ENCODE data around the gene PLLP.
"Not testable (repeated sequence)": the region's sequence is repeated elsewhere in the genome, so short reads cannot be mapped to it uniquely, and the experiment has no call there.

The PLLP gene

DNA sequence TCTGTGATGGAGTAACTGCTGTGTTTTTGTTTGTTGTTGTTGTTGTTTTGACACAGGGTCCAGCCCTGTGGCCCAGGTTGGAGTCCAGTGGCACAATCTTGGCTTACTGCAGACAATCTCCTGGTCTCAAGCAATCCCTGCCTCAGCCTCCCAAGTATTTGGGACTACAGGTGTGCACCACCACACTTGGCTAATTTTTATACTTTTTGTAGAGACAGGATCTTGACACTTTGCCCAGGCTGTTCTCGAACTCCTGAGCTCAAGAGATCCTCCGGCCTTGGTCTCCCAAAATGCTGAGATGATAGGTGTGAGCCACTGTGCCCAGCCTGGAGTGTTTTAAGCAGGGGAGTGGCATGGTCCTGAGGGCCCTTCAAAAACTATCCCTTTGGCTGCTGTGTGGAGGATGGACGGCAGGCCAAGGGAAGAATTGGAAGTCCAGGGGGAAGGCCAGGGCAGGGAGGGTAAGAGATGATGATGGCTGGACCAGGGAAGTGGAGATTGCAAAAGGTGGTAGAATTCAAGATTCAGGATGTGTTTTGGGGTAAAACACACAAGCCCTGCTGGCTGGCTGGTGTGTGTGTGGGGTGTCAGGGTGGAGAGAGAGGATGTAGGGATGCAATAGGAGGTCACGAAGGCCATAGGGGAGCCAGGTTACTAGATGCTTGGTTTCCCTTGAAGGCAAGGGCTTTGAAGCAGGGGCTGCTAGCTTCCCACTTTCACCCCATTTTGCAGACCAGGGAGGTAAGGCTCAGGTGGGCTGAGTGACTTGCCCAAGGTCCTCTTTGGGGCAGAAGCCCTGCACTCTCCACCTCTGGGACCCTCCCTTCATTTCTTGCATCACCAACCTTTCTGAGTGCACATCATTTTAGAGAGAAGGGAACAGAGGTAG lies 18.8 kb upstream of the PLLP start:
- no peak for DNase-seq (ENCODE audit: low read depth in 3 of 3)

DNA sequence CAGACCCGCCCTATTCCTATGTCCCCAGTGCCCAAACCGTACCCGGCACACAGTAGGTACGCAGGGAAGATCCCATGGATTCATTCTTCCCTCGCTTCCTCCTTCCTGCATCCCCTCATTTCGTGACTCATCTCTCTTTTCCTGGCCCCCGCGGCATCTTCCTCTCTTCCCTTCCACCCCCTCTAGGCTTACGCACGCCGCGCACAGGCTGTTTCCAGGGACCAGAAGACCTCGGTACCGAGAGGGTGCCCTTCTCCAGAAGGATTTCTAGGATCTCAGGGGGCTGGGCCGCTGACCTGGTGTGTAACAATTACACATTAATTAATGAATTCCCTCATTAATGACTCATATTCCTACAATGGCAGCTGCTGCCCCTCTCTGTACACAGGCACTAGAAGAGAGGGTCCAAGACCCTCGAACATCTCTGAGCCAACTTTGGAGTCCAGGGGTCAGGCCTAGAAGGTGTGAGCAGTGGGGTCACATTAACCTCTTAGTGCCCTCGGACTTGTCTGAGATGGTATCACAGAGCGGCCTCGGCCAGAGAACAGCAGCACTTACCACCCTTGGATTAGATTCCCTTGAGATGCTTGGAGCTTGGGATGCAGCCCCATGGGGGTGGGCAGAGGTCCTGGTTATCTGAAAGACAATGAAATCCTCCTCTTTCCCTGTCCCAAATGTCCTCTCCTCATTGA lies 16.8 kb upstream of the PLLP start:
- DNase-seq (ENCODE audit: low read depth in 3 of 3), result no peak

DNA sequence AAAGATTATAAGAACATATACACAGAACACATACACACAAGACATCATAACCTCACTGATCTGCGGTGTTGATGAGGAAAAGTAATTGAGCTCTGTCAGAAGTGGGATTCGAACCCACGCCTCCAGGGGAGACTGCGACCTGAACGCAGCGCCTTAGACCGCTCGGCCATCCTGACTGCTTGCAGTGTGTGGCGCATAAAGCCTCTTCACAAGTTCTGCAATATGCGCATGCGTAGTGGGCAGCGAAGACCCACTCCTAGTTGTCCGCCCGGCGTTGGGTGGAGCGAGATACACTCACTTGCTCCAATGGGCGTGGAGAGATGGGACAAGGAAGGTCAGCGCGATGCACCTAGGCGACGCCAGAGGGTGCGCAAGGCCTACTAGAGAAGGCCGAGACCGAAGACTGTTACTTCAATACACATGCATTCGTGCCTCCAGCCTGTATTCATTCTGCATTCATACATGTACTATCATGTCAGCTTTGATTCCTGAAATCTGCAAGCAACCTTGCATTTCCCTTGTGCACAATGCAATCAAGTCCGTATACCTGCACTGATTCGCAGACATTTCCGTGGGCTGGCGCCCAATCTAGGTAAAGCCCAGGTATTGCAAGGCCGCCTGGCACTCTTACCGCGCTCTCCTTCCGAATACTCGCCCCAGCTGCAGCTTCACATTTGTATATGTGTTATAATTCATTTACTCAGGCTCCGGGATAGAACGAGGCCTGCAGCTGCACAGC lies 16.1 kb upstream of the PLLP start:
- DNase-seq (ENCODE audit: low read depth in 3 of 3), result peak; percentile 97 to 98 (median 98)

DNA sequence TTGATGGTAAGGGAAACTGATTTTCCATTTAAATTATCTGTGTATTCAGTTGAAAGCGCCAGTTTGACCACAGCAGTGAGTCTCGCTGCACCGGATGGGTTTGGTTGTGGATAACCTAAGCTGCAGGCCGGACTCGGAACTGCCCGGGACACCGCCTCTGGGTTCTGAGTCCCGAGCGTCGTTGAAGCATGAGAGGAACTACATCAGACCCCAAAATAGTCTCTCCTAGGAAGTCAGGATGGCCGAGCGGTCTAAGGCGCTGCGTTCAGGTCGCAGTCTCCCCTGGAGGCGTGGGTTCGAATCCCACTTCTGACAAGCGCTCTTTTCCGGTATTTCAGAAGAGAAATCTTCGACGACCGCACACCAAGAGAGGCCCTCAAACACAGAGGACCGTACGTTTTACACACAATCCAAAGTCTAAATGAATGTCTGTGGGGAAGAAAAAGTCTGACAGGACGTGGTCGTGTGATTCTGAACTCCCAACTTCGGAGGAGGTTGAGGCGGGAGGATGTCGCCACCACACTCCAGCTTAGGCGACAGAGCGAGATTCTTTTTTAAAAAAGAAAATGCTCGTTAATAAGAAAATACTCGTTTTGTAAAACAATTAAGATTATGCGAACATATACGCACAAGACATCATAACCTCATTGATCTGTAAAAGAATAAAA lies 15.4 kb upstream of the PLLP start:
- peak; percentile 69 to 75 (median 71) for DNase-seq (ENCODE audit: low read depth in 3 of 3)

DNA sequence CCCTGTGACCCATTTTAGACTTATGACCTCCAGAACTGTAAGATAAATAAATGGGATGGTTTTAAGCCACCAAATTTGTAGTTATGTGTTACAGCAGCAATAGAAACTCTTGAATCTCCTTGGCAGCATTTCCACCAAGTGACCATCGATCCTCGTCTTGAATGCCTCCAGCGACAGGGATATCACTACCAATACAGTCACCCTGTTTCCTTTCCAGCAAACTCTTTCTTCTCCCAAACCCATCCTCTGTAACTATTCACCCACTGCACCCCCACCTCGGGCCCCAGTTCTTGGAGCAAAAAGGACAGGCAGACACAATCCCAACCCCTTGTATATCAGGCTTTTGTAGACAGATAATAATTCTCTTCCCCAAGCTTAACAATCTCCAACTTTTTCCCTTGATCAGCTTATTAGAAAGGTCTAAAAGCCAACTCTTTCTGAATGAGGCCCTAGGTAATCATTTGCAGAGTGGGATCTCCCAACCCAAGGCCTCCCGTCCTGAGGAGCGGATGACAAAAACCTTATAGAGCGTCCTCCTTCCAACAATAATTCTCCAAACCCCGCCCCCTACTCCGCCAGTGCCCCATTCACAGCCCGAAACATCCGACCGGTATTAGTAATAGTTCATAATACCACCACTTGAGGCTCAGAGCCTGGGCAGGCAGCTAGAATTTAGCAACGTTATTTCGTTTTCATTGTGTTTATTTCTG lies 14.7 kb upstream of the PLLP start:
- peak in 2 of 3 experiments; percentile 14 to 27 for DNase-seq (ENCODE audit: low read depth in 3 of 3)

DNA sequence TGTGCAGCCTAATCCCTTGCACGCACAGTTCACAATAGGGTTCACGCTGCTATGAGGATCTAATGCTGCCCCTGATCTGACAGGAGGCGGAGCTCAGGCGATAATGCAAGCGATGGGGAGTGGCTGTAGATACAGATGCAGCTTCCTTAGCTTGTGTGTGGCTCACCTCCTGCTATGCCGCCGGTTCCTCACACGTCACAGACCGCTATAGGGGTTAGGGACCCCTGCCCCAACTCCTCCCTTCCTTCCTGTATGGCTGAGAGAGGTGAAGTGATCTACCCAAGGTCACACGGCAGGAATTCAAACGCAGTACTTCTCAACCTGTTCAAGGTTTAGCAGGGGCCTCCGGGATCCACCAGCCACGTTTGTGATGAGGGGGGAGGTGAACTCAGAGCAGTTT lies 13.4 kb upstream of the PLLP start:
- DNase-seq (ENCODE audit: low read depth in 3 of 3), result peak in 1 of 3 experiments; percentile 16

DNA sequence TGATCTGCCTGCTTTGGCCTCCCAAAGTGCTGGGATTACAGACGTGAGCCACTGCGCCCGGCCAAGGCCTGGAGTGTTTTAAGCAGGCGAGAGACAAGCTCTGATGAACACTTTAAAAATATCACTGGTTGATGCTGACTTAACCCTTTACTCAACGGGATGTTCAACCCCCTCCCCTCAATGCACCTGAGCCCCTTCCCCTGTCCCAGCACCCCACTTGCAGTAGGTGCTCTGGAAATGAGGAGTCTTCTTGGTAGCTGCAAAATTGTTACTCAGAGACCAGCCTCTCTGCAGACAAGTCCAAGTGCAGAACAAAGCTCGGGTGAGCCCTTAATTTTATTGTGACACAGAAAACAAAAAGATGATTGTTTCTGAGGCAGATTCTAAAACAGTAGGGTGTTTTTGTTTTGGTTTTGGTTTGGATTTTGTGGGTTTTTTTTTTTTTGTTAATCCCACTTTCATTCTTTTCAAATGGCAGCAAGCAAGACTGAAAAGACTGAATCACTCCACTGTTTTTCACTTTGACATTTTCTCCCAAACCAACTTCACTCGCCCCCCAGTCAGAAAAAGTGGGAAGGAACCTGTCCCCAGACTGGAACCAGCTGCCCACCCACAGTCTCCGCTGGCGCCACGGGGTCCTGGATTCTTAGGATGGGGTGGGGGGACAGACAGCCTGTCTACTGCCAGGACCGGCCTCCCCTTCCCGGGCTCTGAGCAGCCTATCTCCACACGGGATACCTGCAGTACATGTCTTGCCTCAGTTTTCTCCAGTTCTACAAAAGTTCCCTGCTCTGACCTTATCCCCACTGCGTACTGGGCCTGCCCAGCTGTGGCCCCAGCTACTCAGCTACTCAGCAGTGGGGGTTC lies 5.2 kb upstream of the PLLP start:
- no peak for DNase-seq (ENCODE audit: low read depth in 3 of 3)

DNA sequence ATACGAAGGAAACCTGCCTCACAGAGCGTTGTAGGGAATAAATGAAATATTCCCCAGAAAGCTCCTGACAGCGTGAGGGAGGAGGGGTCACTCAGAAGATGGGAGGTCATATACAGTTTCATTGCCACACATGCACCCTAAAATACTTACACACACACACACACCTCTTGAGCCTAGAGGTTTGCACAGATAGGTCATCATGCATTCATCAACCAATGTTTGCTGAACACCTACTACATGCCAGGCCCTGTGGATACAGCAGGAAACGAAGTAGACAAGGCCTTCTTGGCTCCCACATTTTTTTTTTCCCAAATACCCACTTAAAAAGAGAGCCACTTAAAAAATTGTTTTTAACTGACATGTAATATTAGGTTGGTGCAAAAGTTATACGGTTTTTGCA lies 907 bp upstream of the PLLP start:
- no peak for DNase-seq (ENCODE audit: low read depth in 3 of 3)

DNA sequence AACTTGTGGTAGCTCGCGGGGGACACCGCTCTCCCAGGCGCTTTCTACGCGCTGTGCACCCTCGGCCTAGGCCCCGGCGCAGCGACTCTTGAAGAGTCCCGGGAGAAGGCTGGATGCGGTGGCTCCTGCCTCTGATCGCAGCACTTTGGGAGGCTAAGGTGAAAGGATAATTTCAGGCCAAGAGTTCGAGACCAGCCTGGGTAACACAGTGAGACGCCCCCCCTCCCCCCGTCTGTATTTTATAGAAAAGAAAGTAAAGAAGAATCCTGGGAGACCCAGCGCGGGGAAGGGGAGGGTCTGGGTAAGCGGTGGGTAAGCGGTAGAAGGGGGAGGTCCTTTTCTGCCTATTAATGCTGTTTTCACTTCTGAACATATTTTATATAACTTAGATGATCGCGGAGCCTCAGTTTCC lies 486 bp upstream of the PLLP start:
- DNase-seq (ENCODE audit: low read depth in 3 of 3), result no peak

DNA sequence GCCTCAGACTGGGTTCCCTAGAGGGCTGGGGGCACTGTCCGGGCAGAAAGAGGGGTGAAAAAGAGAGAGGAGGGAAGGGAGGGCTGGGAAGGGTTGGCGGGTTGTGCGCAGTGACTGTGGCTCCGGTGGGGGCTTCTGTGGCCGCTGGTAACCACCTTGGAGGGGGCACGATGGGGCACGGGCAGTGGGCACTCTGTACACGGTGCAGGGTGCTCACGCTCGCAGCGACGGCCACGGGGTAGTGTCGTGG lies 588 bp downstream of the PLLP start:
- no peak for DNase-seq (ENCODE audit: low read depth in 3 of 3)

DNA sequence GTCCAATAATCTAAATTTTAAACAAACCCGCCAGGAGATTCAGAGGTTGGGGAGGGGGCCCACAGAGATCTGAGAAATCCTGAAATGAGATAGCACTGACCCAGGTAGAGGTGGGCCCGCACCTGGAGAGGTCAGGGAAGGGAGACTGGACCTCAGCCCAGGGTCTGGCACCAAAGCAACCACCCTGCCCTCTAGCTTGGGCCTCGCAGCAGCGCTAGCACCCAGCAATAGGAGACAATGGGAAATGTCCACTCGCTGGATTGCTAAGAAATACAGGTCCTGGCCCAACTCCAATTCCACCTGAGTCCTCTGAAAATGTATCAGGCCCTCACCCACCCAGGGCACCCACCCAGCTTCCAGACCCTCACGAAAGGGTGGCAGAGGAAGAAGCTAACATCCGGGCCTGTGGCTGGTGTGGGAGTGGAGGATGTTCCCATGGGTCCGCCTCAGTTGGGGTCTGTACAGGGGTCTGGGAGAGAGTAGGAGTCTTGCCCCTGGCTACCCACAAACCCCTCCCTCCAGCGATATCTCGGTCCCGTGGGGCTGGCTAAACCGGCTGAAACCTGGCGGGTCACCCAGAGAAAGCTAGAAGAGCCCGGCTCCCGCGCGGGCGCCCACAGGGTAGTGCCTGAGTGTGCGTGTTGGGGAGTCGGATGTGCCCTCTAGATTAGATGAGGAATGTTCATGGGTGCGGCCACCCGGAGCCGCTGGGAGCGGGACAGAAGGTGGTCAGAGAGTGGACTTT lies 1.1 kb downstream of the PLLP start:
- no peak for DNase-seq (ENCODE audit: low read depth in 3 of 3)

DNA sequence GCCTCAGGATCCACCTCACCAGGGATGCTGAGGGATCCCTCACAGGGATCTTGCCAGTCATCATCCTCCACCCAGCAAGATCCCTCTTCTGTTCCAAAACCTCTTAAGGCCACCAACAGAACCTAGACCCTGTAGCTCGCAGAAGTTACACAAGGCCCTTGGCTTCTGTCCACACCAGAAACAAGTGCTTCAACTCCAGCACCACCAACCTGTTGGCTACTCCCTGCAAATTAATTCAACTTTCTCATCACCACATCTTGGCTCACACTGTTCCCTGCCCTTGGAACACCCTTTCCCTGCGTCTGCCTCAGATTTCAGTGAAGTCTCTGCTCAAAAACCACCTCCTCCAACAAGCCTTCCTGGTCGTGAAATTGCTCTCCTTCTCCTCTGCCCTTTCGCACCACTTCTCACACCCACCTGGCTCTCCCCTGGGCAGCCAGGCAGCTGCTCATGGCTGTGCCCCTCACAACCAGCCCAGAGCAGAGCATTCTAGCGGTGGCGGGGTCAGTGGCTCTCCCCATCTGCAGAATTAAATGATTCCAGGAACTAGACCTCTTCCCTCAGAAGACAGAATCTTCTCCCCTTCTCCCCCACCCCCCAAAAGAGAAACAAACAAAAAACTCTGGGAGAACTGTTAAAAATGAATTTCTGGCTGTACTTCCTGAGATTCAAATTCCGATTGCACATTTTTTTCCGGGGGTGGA lies 1.8 kb downstream of the PLLP start:
- DNase-seq (ENCODE audit: low read depth in 3 of 3), result no peak

DNA sequence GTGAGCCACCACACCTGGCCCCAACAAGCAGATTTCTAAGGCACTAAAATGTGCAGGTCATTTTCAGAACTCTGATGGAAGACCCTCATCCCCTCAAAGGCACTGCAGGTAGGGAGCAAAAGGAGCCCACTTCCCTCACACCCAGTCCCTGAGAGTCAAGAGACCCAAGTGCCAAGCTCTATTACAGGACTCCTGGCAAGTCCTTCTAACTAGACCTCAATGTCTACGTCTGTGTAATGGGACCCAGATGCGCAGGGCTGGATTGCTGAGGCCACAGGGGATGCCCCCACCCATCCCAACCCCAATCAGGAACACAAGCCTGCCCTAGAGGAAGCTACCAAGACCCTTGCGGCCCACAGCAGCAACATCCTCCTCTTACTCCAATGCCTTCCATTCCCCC lies 2.7 kb downstream of the PLLP start:
- DNase-seq (ENCODE audit: low read depth in 3 of 3), result no peak

DNA sequence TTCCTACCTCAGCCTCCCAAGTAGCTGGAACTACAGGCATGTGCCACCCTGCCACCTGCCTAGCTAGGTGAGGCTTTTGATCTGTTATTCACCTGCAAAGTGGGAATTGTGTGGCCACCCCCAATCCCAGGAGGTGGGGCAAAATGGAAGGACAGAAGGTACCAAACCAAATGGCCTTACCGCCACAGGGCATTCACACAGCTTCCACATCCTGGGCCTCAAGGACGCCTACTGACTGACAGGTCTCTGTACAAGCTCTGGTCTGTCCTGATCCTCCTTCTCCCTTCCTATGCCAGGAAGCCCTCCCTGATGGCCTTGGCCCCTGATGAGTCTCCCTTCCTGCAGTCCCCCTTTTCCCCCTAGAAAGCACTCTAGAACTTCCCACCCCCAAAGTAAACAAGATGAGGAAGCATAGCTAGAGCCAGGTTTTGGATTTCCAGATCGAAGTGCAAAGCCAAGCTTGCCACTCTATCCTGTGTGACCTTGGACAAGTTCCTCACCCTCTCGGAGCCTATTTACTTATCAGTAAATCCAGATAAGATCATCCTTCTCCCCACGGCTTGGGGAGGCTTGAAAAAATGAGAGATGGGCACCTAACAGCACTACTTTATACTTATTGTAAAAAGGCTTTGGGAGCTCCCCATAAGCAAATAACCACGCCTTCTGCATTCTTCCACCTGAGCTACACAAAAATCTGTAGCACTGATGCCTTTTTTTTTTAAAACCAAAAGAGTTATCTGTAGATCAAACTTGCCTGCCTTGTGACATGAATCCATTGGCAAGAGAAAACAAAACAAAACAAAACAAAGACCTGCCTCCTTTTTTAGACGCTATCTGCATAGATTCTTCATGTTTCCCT lies 4.5 kb downstream of the PLLP start:
- DNase-seq (ENCODE audit: low read depth in 3 of 3), result no peak

DNA sequence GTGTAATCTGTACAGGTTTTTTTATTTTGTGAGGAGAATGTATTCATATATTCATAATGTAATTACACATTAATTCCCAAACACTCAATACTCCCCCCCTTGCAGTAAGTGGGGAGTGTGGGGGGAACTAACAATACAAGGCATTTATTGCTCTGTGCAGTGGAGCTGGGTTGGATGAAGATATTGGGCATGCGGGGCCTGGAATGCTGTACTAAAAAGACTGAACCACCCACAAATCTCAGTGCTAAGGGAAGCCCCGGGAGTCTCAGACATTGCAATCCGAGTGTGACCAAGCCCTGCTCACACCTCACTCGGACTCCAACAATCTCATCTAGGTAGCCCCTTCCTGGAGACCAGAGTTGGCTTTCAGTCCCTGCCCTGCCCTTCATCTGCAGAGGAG lies 6.0 kb downstream of the PLLP start:
- no peak for DNase-seq (ENCODE audit: low read depth in 3 of 3)

DNA sequence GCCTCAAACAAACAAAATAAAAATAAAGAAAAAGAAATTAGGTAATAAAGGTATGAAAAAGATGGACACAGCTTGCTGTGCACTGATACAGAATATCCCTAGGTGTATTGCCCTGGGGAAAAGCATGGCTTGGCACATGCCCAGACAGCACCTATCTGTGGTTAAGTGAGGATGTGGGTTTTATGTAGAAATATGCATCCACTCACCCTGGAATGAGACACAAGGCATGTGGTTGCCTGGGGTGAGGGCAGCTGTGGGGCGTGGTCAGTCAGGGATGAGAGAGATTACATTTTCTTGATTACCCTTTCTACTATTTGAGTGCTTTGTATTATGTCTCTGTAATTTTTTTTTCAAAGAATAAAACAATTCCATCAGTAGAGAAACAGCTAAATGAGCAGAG lies 6.9 kb downstream of the PLLP start:
- DNase-seq (ENCODE audit: low read depth in 3 of 3), result peak in 1 of 3 experiments; percentile 18

DNA sequence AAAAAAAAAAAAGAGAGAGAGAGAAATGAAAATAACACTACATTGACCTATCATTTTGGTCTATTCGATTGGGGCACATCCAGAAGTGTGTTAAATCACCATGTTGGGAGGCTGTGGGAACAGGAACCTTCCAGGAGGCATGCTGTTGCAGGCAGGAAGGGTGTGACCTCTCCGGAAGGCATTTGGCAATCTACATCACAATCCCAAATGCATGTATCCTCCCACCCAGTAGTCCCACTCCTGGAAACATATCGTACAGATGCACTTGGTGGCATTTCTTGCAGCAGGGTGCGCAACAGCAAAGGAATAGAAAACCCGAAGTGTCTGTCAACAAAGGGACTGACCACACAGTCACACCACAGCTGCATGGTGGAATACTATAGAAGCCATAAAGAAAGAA lies 7.9 kb downstream of the PLLP start:
- DNase-seq (ENCODE audit: low read depth in 3 of 3), result no peak

DNA sequence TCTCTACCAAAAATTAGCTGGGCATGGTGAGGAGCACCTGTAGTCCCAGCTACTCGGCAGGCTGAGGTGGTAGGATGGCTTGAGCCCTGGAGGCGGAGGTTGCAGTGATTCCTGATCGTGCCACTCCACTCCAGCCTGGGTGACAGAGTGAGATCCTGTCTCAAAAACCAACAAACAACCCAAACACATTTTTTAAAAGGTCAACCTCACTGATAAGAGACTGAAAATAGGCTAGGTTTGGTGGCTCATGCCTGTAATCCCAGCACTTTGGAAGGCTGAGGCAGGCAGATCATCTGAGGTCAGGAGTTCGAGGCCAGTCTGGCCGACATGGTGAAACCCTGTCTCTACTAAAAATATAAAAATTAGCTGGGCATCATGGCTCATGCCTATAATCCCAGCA lies 8.5 kb downstream of the PLLP start:
- DNase-seq (ENCODE audit: low read depth in 3 of 3), result not testable (repeated sequence)

Measured in stimulated activated CD4-positive, alpha-beta T cell treated with anti-CD3 and anti-CD28 coated beads, TNF-alpha, amount 100 ng/mL, for 4 hours (primary cell).